SK-N-SH (cell line): ENCODE data around the gene MCTP1. TPM values are rescaled to one million over a fixed set of nuclear protein-coding genes. Genes with fewer than 3 reads are reported as not detected.

Experiments used
- CTCF ChIA-PET: fragments of 300-600, 350-600 bp; formaldehyde crosslinking; extraction: SDS; loops from one replicate; lab custom pipeline; 2021; lab: Yijun Ruan, JAX
- POLR2A ChIA-PET: fragments of 350-600 bp; sonication (Branson Sonifier 250); formaldehyde crosslinking; extraction: SDS; loops from one replicate; lab custom pipeline; 2020; ENCODE audit warnings: antibody characterized with exemption, inconsistent platforms; lab: Yijun Ruan, JAX
- DNase-seq: peaks from one replicate; pipeline ENCODE4 v3.0.0; 2012
- H2AFZ ChIP-seq: fragments of 200-600 bp; sonication (generic); 2 replicates; pipeline ENCODE4 v1.8.1; 2016; ENCODE audit warnings: antibody characterized with exemption, mild to moderate bottlenecking, low read depth
- H3F3A ChIP-seq: fragments of 200-600 bp; sonication (generic); replicated peaks from 2 replicates; pipeline ENCODE3; 2016; ENCODE audit warnings: antibody characterized with exemption, mild to moderate bottlenecking; ENCODE audit not compliant: insufficient read depth
- H3K27ac ChIP-seq, 2 experiments: fragments of 200-500 bp in 1 of 2; fragments of 200-600 bp in 1 of 2; sonication (Bioruptor generic) in 1 of 2; sonication (generic), shearing (Covaris generic) in 1 of 2; 2 replicates each; pipeline versions ENCODE4 v1.5.1 to v1.6.1; 2014 to 2016; ENCODE audit warnings: low read depth in 2 of 2, inconsistent platforms in 1 of 2, low read length in 1 of 2, mild to moderate bottlenecking in 1 of 2, mixed read lengths in 1 of 2
- H3K27me3 ChIP-seq: fragments of 200-600 bp; sonication (generic), shearing (Covaris generic); 2 replicates; pipeline ENCODE4 v1.6.1; 2016; ENCODE audit warnings: mixed run types; ENCODE audit not compliant: insufficient read depth
- H3K36me3 ChIP-seq, 2 experiments: fragments of 200-500 bp in 1 of 2; fragments of 200-600 bp in 1 of 2; sonication (Bioruptor generic) in 1 of 2; sonication (generic) in 1 of 2; replicated peaks in 1 of 2; 2 replicates each; pipeline versions ENCODE3 to v1.5.1; 2014 to 2016; ENCODE audit warnings: low read length in 1 of 2, mild to moderate bottlenecking in 1 of 2; ENCODE audit not compliant: insufficient read depth in 2 of 2, control insufficient read depth in 1 of 2
- H3K4me1 ChIP-seq, 2 experiments: fragments of 200-500 bp in 1 of 2; fragments of 200-600 bp in 1 of 2; sonication (Bioruptor generic) in 1 of 2; sonication (generic), shearing (Covaris generic) in 1 of 2; 2 replicates each; pipeline versions ENCODE4 v1.5.1 to v1.6.1; 2014 to 2016; ENCODE audit warnings: low read depth in 1 of 2, low read length in 1 of 2, mixed run types in 1 of 2; ENCODE audit not compliant: insufficient read depth in 2 of 2, control insufficient read depth in 1 of 2
- H3K4me2 ChIP-seq: fragments of 200-600 bp; sonication (generic), shearing (Covaris generic); 2 replicates; pipeline ENCODE4 v1.6.1; 2017; ENCODE audit warnings: mixed run types
- H3K4me3 ChIP-seq, 2 experiments: fragments of 200-500 bp in 1 of 2; fragments of 200-600 bp in 1 of 2; sonication (Bioruptor generic) in 1 of 2; sonication (generic), shearing (Covaris generic) in 1 of 2; 2 replicates each; pipeline versions ENCODE4 v1.5.1 to v1.8.1; 2014 to 2016; ENCODE audit warnings: low read depth in 2 of 2, inconsistent platforms in 1 of 2, low read length in 1 of 2, mild to moderate bottlenecking in 1 of 2, mixed read lengths in 1 of 2, moderate library complexity in 1 of 2
- H3K79me2 ChIP-seq: fragments of 200-600 bp; sonication (generic); 2 replicates; pipeline ENCODE4 v1.8.1; 2017; ENCODE audit warnings: mild to moderate bottlenecking; ENCODE audit not compliant: insufficient read depth
- H3K9ac ChIP-seq: fragments of 200-600 bp; sonication (generic); 2 replicates; pipeline ENCODE4 v1.6.1; 2017; ENCODE audit warnings: mixed run types
- H3K9me2 ChIP-seq: fragments of 200-600 bp; sonication (generic); 2 replicates; pipeline ENCODE4 v1.6.1; 2017; ENCODE audit warnings: mixed run types
- H3K9me3 ChIP-seq: fragments of 200-600 bp; sonication (generic); 2 replicates; pipeline ENCODE4 v1.6.1; 2017; ENCODE audit warnings: mixed run types, mild to moderate bottlenecking, moderate library complexity
- H4K20me1 ChIP-seq: fragments of 200-600 bp; sonication (generic); 2 replicates; pipeline ENCODE4 v1.6.1; 2017; ENCODE audit warnings: mild to moderate bottlenecking, mixed run types; ENCODE audit not compliant: insufficient read depth
- CHD2 ChIP-seq: fragments of 150-350 bp; IDR thresholded peaks from 2 replicates; pipeline ENCODE4 v1.6.1; 2018; ENCODE audit warnings: low read length; ENCODE audit not compliant: partially characterized antibody
- CTCF ChIP-seq: fragments of 200-600 bp; sonication (generic); IDR thresholded peaks from 2 replicates; pipeline ENCODE4 v1.6.1; 2017; ENCODE audit warnings: antibody characterized with exemption, mild to moderate bottlenecking, moderate library complexity
- ELF1 ChIP-seq: IDR thresholded peaks from 2 replicates; pipeline ENCODE4 v1.4.0; 2012
- EP300 ChIP-seq, 2 experiments: IDR thresholded peaks; 2 replicates each; pipeline versions ENCODE4 v1.4.0 to v1.6.1; 2012; ENCODE audit warnings: borderline replicate concordance in 1 of 2, low read depth in 1 of 2, low read length in 1 of 2
- EZH2phosphoT487 ChIP-seq: fragments of 200-600 bp; sonication (generic); IDR thresholded peaks from 2 replicates; pipeline ENCODE4 v1.6.1; 2017; ENCODE audit warnings: low read depth, mixed run types, mild to moderate bottlenecking, antibody characterized with exemption, moderate library complexity, borderline replicate concordance
- FOSL2 ChIP-seq: IDR thresholded peaks from 2 replicates; pipeline ENCODE4 v1.4.0; 2012; ENCODE audit warnings: low read depth, mild to moderate bottlenecking, moderate library complexity, borderline replicate concordance
- GABPA ChIP-seq: IDR thresholded peaks from 2 replicates; pipeline ENCODE4 v1.4.0; 2012; ENCODE audit warnings: low read depth, mild to moderate bottlenecking
- IRF3 ChIP-seq: fragments of 150-350 bp; IDR thresholded peaks from 2 replicates; pipeline ENCODE4 v1.6.1; 2016; ENCODE audit warnings: mild to moderate bottlenecking, low read depth, low read length
- MAX ChIP-seq: IDR thresholded peaks from 2 replicates; pipeline ENCODE4 v1.4.0; 2012; ENCODE audit warnings: low read depth
- MXI1 ChIP-seq: IDR thresholded peaks from 2 replicates; pipeline ENCODE4 v1.6.1; 2012; ENCODE audit warnings: mild to moderate bottlenecking, low read depth, low read length, improper control_type of control experiment
- NFIC ChIP-seq: IDR thresholded peaks from 2 replicates; pipeline ENCODE4 v1.4.0; 2012; ENCODE audit warnings: borderline replicate concordance
- PBX3 ChIP-seq: IDR thresholded peaks from 2 replicates; pipeline ENCODE4; 2012
- POLR2AphosphoS5 ChIP-seq: IDR thresholded peaks from 2 replicates; pipeline ENCODE4 v1.6.1; 2012; ENCODE audit warnings: low read depth, low read length
- RAD21 ChIP-seq: IDR thresholded peaks from 2 replicates; pipeline ENCODE4 v1.6.1; 2012; ENCODE audit warnings: mild to moderate bottlenecking, low read length
- REST ChIP-seq: IDR thresholded peaks from 2 replicates; pipeline ENCODE4 v1.6.1; 2012; ENCODE audit warnings: mild to moderate bottlenecking, low read depth, low read length, moderate library complexity
- RXRA ChIP-seq: IDR thresholded peaks from 2 replicates; pipeline ENCODE4 v1.4.0; 2012; ENCODE audit warnings: low read depth, mild to moderate bottlenecking, borderline replicate concordance
- TAF1 ChIP-seq: IDR thresholded peaks from 2 replicates; pipeline ENCODE4 v1.6.1; 2012; ENCODE audit warnings: low read depth, mild to moderate bottlenecking, low read length, moderate library complexity, borderline replicate concordance
- TCF12 ChIP-seq: IDR thresholded peaks from 2 replicates; pipeline ENCODE4 v1.4.0; 2012
- TEAD4 ChIP-seq: IDR thresholded peaks from 2 replicates; pipeline ENCODE4 v1.4.0; 2012; ENCODE audit warnings: mild to moderate bottlenecking, borderline replicate concordance; ENCODE audit not compliant: insufficient read depth
- USF1 ChIP-seq: IDR thresholded peaks from 2 replicates; pipeline ENCODE4 v1.4.0; 2012; ENCODE audit warnings: low read depth, borderline replicate concordance
- YY1 ChIP-seq: IDR thresholded peaks from 2 replicates; pipeline ENCODE4 v1.4.0; 2012; ENCODE audit warnings: low read depth, mild to moderate bottlenecking
- WGBS: methylation state at CpG from one replicate; pipeline ENCODE4 v1.1.6; 2017; ENCODE audit warnings: low lambda C conversion rate; 5-methylcytosine and 5-hydroxymethylcytosine counted together
- polyA plus RNA-seq, 3 experiments: library from polyadenylated mRNA; depleted of rRNA; stranded (reverse); fragments of >200 nt; gene quantifications; 2 replicates each; pipeline ENCODE4 v1.2.3, GENCODE V29; 2012

MCTP1 gene
- polyA plus RNA-seq, 1 of the 3 experiments (the other 2 are of a cell fraction): 0.53 TPM

- Histone ChIP-seq H3K4me1 (no peaks in the 10 kb centered on the region; a peak in 1 of 4 replicates), H3K27ac (no peak overlapping the region), H3K36me3 (no peaks in the 10 kb centered on the region), H3K9ac (no peak overlapping the region), H3F3A (no peaks in the 10 kb centered on the region), H3K4me3 (no peak overlapping the region), H3K9me3 (no peaks in the 10 kb centered on the region), H2AFZ (no peak overlapping the region), H3K9me2 (no peaks in the 10 kb centered on the region), H4K20me1 (no peaks in the 10 kb centered on the region), H3K27me3 (no peaks in the 10 kb centered on the region), H3K79me2 (no peaks in the 10 kb centered on the region), H3K4me2 (no peak overlapping the region)
- ChIA-PET CTCF (no interaction called here), POLR2A (no interaction called here)
- TF ChIP-seq RAD21: no peak
- no peak for TF ChIP-seq EZH2phosphoT487
- TF ChIP-seq ELF1: no peak
- TF ChIP-seq PBX3: no peak
- no peak for TF ChIP-seq NFIC
- TF ChIP-seq POLR2AphosphoS5: no peak
- no peak for TF ChIP-seq EP300 (IDR thresholded peaks at IDR 0.05; ENCODE audit: borderline replicate concordance in 1 of 2, low read depth in 1 of 2, low read length in 1 of 2)
- TF ChIP-seq CTCF: no peak
- TF ChIP-seq CHD2: no peak
- no peak for TF ChIP-seq IRF3
- TF ChIP-seq MAX: no peak
- no peak for DNase-seq
Measured at GRCh38 chr5:95072281-95072680, 212.6 kb downstream of the MCTP1 start.

- DNase-seq: no peak
- no peak overlapping the region for H3K4me2 ChIP-seq
- H2AFZ ChIP-seq: no peak overlapping the region
- no peaks in the 10 kb centered on the region for H3F3A ChIP-seq
- CTCF ChIA-PET: no interaction called here
- H3K9me2 ChIP-seq: no peaks in the 10 kb centered on the region
- H3K79me2 ChIP-seq: no peaks in the 10 kb centered on the region
- no peak overlapping the region for H3K27ac ChIP-seq
- H3K4me1 ChIP-seq: no peaks in the 10 kb centered on the region; a peak in 1 of 4 replicates
- H3K36me3 ChIP-seq: no peaks in the 10 kb centered on the region
- 50% methylated on average over 5 of the region's 5 CpGs for WGBS
- no peak overlapping the region for H3K9ac ChIP-seq
- no peaks in the 10 kb centered on the region for H3K9me3 ChIP-seq
- H3K27me3 ChIP-seq: no peaks in the 10 kb centered on the region
- no peak overlapping the region for H3K4me3 ChIP-seq
- H4K20me1 ChIP-seq: no peaks in the 10 kb centered on the region
- POLR2A ChIA-PET: no interaction called here
- TF ChIP-seq FOSL2 (no peak), TEAD4 (no peak), RAD21 (no peak), RXRA (no peak), USF1 (no peak), MXI1 (no peak), TAF1 (no peak), TCF12 (no peak), GABPA (no peak), REST (no peak), YY1 (no peak), MAX (no peak)
Measured at GRCh38 chr5:95070866-95071265, 214.0 kb downstream of the MCTP1 start.
